Fibroblast of pulmonary artery (primary cell): ENCODE results near the gene ATP8A1.

Experiments used
- DNase-seq: peaks from one replicate; pipeline ENCODE4 v3.0.0-alpha.2; 2010; ENCODE audit warnings: low read depth
- H3K4me3 ChIP-seq: replicated peaks from 2 replicates; pipeline ENCODE4 v1.5.1; 2011; ENCODE audit warnings: low read depth, mild to moderate bottlenecking, control low read depth, low read length, moderate library complexity
- CTCF ChIP-seq: IDR thresholded peaks from 2 replicates; pipeline ENCODE4 v1.5.1; 2011; ENCODE audit warnings: mild to moderate bottlenecking, control low read depth, low read length, inconsistent platforms; ENCODE audit errors: missing control alignments

The ATP8A1 gene

GRCh38 chr4:42626629-42627146 is 30.2 kb downstream of the ATP8A1 start:
- DNase-seq, result no peak
- no peak overlapping the region for H3K4me3 ChIP-seq
- no peak for TF ChIP-seq CTCF

DNA sequence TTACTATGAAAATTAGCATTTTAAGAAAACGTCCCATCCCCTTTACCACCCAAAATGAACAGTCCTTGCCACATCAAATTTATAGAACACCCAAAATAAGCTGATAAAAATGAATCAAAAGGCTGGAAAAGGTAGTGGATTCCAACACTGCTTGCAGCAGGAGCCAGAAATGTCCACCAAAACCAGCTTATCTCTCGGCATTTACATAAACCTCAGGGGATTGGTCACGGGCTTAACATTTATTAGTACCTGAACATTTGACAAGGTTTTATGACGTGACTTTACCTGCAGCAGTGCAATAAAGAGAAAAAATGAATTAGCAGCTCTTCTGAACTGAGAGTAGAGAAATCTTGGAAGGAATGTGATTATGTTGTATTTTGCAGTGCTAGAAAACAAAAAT is 31.6 kb downstream of the ATP8A1 start:
- DNase-seq, result no peak
- TF ChIP-seq CTCF, result no peak
- H3K4me3 ChIP-seq, result no peak overlapping the region

- no peak for DNase-seq
- no peak overlapping the region for H3K4me3 ChIP-seq
- TF ChIP-seq CTCF, result no peak
These were observed 32.4 kb downstream of the ATP8A1 start for GRCh38 chr4:42624551-42624950.

GRCh38 chr4:42618023-42618422 is 38.9 kb downstream of the ATP8A1 start:
- no peak for TF ChIP-seq CTCF
- no peak for DNase-seq
- H3K4me3 ChIP-seq, result no peak overlapping the region

DNA sequence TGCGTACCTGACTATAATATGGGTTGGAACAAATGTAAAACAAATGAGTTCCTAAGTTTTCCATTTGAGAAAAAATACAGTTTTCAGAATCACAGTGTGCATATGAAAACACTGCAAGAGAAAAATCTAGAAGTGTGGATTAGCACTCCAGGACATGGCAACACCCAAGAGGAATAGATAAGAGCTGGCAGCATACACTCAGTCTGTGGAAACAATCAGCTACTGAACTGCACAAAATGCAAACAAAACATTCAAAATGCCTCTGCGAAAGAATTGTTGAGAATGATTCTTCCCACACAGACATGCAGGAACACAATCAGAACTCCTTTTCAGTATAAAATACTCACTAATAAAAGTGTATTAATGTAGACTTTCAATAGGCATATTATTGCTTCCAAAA is 39.9 kb downstream of the ATP8A1 start:
- no peak overlapping the region for H3K4me3 ChIP-seq
- no peak for DNase-seq
- TF ChIP-seq CTCF, result no peak

DNA sequence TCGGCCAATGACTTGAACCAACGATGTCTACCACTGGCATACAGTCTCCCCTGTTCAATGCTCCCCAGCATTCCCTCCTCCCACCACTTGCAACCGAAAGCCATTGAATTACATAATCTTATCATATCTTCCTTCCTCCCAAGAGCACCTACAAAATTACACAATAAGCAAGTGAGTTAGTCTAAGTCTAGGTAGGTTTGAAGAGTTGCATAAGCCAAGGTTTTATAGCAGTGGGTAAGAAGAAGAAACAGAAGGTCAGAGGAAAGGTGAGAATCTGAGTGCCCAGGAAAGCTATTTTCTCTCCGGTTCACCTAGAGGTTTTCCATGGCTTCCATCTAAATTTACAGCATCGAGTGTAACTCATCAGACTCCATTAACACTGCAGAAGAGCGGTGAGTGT is 40.3 kb downstream of the ATP8A1 start:
- no peak overlapping the region for H3K4me3 ChIP-seq
- no peak for TF ChIP-seq CTCF
- DNase-seq, result no peak

GRCh38 chr4:42615131-42615763 is 41.7 kb downstream of the ATP8A1 start:
- TF ChIP-seq CTCF, result no peak

More at GRCh38 chr4:42615131-42615763, 41.7 kb downstream of the ATP8A1 start:
- DNase-seq, result no peak
- no peak overlapping the region for H3K4me3 ChIP-seq
